Ishikawa (cell line): Measurements from ENCODE around the gene INPP5E.
A peak's percentile ranks its signal among the peaks of the same experiment; 100 is the strongest.

Experiments used
- CEBPB ChIP-seq: IDR thresholded peaks from 2 replicates; pipeline ENCODE4 v1.6.1; 2012
- CREB1 ChIP-seq: IDR thresholded peaks from 2 replicates; pipeline ENCODE4 v1.6.1; 2012; ENCODE audit warnings: low read depth
- EGR1 ChIP-seq: IDR thresholded peaks from 2 replicates; pipeline ENCODE4 v1.6.1; 2012
- EP300 ChIP-seq: IDR thresholded peaks from 2 replicates; pipeline ENCODE4 v1.6.1; 2012; ENCODE audit warnings: borderline replicate concordance
- FOXM1 ChIP-seq: IDR thresholded peaks from 2 replicates; pipeline ENCODE4 v1.6.1; 2012; ENCODE audit warnings: low read depth, borderline replicate concordance
- NFIC ChIP-seq: IDR thresholded peaks from 2 replicates; pipeline ENCODE4 v1.6.1; 2012
- RAD21 ChIP-seq: IDR thresholded peaks from 2 replicates; pipeline ENCODE4 v1.6.1; 2012; ENCODE audit warnings: low read depth
- TAF1 ChIP-seq: IDR thresholded peaks from 2 replicates; pipeline ENCODE4 v1.6.1; 2012; ENCODE audit warnings: low read depth, mild to moderate bottlenecking
- TCF12 ChIP-seq: IDR thresholded peaks from 2 replicates; pipeline ENCODE4 v1.6.1; 2012; ENCODE audit warnings: low read depth
- TEAD4 ChIP-seq: IDR thresholded peaks from 2 replicates; pipeline ENCODE4 v1.6.1; 2012
- YY1 ChIP-seq: IDR thresholded peaks from 2 replicates; pipeline ENCODE4 v1.6.1; 2012; ENCODE audit warnings: low read depth
- ZBTB7A ChIP-seq: IDR thresholded peaks from 2 replicates; pipeline ENCODE4 v1.6.1; 2012; ENCODE audit warnings: low read depth
- TF ChIP-seq, protein P1 (sequence below): IDR thresholded peaks from 2 replicates; pipeline ENCODE4 v1.6.1; 2012
- TF ChIP-seq, protein P2 (sequence below): IDR thresholded peaks from 2 replicates; pipeline ENCODE4 v1.6.1; 2012; ENCODE audit warnings: low read depth, mild to moderate bottlenecking
- TF ChIP-seq, protein P3 (sequence below): IDR thresholded peaks from 2 replicates; pipeline ENCODE4 v1.6.1; 2012

INPP5E gene

DNA sequence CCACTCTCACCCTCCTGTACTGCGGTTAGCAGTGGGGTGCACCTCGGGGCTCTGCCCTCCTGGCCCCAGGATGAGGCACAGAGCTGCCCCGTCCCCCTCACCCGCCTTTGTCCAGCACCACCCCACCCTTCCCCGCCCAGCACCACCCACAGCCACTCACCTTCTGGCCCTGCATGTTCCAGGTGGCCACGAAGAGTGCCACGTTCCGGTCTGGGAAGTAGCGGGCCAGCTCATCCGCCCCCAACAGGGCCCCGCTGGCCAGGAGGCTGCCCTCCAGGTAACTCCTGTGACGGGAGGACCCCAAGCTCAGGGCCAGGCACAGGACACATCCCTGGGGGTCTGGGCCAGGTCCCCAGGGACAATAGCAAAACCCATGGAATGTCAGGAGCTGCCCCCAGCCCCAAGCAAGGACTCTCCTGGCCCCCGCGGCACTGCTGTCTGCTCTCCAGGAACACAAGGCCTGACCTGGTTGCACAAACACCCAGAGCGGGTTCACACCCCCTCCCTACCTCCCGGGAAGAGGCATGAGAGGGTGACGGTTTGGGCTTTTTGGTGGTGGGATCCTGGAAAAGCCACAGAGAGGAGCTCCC lies 5.0 kb downstream of the INPP5E start:
- TF ChIP-seq, protein P1, sequence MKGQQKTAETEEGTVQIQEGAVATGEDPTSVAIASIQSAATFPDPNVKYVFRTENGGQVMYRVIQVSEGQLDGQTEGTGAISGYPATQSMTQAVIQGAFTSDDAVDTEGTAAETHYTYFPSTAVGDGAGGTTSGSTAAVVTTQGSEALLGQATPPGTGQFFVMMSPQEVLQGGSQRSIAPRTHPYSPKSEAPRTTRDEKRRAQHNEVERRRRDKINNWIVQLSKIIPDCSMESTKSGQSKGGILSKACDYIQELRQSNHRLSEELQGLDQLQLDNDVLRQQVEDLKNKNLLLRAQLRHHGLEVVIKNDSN, result no peak
- TF ChIP-seq YY1 (no peak), TEAD4 (no peak), CREB1 (no peak), EGR1 (no peak), NFIC (no peak), EP300 (no peak), RAD21 (no peak), ZBTB7A (no peak), FOXM1 (no peak), TAF1 (no peak), CEBPB (no peak), TCF12 (no peak)
- TF ChIP-seq, protein P2, sequence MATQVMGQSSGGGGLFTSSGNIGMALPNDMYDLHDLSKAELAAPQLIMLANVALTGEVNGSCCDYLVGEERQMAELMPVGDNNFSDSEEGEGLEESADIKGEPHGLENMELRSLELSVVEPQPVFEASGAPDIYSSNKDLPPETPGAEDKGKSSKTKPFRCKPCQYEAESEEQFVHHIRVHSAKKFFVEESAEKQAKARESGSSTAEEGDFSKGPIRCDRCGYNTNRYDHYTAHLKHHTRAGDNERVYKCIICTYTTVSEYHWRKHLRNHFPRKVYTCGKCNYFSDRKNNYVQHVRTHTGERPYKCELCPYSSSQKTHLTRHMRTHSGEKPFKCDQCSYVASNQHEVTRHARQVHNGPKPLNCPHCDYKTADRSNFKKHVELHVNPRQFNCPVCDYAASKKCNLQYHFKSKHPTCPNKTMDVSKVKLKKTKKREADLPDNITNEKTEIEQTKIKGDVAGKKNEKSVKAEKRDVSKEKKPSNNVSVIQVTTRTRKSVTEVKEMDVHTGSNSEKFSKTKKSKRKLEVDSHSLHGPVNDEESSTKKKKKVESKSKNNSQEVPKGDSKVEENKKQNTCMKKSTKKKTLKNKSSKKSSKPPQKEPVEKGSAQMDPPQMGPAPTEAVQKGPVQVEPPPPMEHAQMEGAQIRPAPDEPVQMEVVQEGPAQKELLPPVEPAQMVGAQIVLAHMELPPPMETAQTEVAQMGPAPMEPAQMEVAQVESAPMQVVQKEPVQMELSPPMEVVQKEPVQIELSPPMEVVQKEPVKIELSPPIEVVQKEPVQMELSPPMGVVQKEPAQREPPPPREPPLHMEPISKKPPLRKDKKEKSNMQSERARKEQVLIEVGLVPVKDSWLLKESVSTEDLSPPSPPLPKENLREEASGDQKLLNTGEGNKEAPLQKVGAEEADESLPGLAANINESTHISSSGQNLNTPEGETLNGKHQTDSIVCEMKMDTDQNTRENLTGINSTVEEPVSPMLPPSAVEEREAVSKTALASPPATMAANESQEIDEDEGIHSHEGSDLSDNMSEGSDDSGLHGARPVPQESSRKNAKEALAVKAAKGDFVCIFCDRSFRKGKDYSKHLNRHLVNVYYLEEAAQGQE, result no peak
- TF ChIP-seq, protein P3, sequence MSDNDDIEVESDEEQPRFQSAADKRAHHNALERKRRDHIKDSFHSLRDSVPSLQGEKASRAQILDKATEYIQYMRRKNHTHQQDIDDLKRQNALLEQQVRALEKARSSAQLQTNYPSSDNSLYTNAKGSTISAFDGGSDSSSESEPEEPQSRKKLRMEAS, result no peak

DNA sequence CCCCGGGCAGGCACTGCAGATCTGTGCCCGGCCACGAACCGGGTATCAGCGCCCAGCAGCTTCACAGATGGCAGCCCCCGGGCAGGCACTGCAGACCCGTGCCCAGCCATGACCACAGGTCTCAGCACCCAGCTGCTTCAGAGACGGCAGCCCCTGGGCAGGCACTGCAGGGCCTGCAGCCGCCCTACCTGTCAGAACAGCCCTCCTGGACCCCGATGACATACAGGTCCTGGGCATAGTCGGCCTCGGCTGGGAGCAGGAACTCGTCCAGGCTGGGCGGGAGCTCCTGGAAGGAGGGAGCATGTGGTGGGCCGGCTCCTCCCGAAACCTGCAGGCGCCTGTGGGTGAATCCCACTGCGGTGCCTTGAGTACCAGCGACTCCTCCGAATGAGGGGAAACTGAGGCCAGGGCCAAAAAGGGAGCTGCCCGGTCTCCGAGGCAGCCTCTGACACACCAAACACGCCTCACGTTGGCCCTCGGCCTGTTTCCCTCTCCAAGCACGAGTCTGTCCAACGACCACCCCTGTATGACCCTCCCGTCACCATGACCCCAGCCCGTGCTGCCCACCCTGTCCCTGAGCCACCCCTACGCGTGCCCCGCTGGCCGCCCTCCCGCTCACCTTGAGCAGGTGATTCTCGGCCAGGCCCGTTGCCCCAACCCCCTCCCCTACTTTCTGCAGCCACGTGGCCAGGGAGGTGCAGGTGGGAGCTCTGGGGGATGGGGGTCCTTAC lies 5.6 kb downstream of the INPP5E start:
- no peak for TF ChIP-seq NFIC
- no peak for TF ChIP-seq EGR1

DNA sequence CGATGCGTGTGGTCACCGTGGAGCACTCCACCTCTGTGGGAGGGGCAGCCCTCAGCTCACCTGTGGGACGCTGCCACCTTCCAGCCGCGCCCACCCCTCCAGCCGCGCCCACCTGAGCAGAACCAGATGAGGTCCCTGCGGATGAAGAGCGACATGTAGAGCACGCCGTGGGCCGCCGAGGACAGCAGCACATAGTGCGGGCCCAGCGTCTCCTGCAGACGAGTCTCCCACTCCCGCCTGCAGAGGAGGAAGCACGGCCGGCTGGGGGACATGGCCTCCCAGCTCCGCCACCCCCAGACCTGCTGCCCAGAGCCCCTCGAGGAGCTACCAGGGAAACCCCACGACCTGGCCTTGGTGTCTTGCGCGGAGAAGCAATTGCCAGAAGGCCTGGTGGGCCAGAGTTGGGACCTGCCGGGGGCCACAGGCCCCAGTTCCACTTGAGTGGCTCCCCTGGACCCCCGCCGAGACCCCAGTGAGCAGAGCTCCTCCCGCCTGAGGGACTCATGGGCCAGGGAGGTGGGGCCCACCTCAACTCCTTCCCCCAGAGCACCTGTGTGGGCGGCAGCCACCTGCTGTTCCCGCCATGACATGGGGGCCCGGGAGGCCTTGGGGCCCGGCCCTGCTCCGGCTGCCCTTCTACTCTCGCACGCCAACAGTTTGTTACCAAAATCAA lies 6.5 kb downstream of the INPP5E start:
- TF ChIP-seq EGR1, result peak; percentile 31; the same call in 1 of the 2 replicates
- TF ChIP-seq ZBTB7A, result no peak

DNA sequence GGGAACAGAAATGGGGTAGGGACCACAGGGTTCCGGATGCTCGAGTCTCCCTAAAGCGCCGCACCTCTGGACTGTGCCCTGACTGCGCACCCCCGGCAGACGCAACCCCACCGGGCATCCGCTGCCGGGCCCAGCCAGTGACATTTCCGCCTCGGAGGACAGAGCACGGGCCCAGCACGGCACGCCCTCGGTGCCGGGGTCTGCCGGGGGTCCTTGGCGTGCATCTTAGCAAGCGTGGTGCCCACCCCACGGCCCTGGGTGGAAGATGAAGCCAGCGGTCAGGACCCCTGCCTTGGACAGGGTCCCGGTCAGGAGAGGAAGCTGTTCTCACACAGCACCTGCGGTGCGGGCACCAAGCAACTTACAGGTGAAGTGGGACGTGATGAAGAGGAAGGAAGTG lies 7.1 kb downstream of the INPP5E start:
- TF ChIP-seq EGR1 (no peak), CEBPB (no peak), NFIC (no peak), TAF1 (no peak), CREB1 (no peak), YY1 (no peak), TCF12 (no peak), TEAD4 (no peak), ZBTB7A (no peak), EP300 (no peak), RAD21 (no peak), FOXM1 (no peak)
- TF ChIP-seq, protein P1, result no peak
- TF ChIP-seq, protein P2, result no peak
- TF ChIP-seq, protein P3, result no peak

DNA sequence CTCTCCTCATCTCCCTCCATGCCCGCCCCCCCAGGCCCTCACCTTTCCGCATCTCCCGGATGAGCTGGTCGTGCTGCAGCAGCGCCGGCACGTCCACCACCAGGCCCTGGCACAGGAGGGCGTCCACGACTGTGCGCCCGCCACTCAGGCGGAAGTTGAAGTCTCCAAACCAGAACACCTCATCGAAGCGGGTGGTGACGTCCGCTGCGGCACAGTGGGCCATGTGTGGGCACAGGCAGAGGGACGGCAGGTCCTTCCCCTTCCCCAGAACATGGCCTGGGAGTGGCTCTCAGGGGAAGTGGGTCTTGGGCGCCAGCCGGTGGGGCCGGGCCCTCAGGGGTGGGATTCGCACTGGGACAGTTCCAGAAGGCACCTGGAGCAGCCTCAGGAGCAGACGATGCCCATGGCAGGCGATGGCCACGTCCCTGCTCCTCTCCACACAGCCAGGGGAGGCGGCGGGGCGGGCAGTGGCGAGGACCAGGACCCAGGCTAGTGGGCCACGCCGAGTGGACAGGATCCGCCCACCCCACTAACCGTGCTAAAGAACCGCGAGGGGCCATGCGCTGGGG lies 7.8 kb downstream of the INPP5E start:
- TF ChIP-seq CEBPB, result no peak
- TF ChIP-seq, protein P2, result no peak
- no peak for TF ChIP-seq EP300
- TF ChIP-seq EGR1, result no peak
- no peak for TF ChIP-seq FOXM1
- TF ChIP-seq CREB1, result no peak
- TF ChIP-seq, protein P3, result no peak
- no peak for TF ChIP-seq TAF1
- TF ChIP-seq RAD21, result no peak
- TF ChIP-seq TCF12, result no peak
- TF ChIP-seq NFIC, result no peak
- TF ChIP-seq TEAD4, result no peak
- no peak for TF ChIP-seq YY1
- TF ChIP-seq, protein P1, result no peak
- TF ChIP-seq ZBTB7A, result no peak
